ENCODE measurements around the gene TTC28.

DNA sequence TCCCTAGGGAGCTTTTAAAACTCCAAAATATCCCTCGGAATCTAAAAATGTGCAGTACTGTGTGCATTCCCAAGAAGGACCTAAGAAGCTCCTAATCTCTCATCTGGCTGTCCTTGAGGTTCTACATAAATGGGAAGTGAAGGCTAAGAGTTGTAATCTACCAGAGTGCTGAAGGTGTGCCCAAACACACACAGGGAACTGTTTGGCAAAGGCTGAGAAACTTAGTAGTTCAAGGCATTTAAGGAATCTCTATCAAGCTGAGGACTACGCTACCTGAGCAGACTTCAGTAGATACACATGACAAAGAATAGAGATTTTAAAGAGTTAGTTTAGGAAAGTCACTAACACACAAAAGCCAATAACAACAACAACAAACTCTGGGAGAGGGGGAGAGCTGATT lies 71.1 kb downstream of the TTC28 start:
- TF ChIP-seq ZBTB20 (tag by site-specific recombination; IDR thresholded peaks at IDR 0.05): no peak
- TF ChIP-seq, protein P1, sequence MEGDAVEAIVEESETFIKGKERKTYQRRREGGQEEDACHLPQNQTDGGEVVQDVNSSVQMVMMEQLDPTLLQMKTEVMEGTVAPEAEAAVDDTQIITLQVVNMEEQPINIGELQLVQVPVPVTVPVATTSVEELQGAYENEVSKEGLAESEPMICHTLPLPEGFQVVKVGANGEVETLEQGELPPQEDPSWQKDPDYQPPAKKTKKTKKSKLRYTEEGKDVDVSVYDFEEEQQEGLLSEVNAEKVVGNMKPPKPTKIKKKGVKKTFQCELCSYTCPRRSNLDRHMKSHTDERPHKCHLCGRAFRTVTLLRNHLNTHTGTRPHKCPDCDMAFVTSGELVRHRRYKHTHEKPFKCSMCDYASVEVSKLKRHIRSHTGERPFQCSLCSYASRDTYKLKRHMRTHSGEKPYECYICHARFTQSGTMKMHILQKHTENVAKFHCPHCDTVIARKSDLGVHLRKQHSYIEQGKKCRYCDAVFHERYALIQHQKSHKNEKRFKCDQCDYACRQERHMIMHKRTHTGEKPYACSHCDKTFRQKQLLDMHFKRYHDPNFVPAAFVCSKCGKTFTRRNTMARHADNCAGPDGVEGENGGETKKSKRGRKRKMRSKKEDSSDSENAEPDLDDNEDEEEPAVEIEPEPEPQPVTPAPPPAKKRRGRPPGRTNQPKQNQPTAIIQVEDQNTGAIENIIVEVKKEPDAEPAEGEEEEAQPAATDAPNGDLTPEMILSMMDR (tag by site-specific recombination; IDR thresholded peaks at IDR 0.05): no peak
- TF ChIP-seq ZNF140 (tag by site-specific recombination; IDR thresholded peaks at IDR 0.05): no peak
- no peak for TF ChIP-seq ZBTB1 (tag by site-specific recombination; IDR thresholded peaks at IDR 0.05)
- no peak for TF ChIP-seq ZNF169 (tag by site-specific recombination; IDR thresholded peaks at IDR 0.05)
- TF ChIP-seq, protein P2, sequence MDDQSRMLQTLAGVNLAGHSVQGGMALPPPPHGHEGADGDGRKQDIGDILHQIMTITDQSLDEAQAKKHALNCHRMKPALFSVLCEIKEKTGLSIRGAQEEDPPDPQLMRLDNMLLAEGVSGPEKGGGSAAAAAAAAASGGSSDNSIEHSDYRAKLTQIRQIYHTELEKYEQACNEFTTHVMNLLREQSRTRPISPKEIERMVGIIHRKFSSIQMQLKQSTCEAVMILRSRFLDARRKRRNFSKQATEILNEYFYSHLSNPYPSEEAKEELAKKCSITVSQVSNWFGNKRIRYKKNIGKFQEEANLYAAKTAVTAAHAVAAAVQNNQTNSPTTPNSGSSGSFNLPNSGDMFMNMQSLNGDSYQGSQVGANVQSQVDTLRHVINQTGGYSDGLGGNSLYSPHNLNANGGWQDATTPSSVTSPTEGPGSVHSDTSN (CRISPR knock-in tag; IDR thresholded peaks at IDR 0.05): no peak
- TF ChIP-seq YY1 (tag by site-specific recombination; IDR thresholded peaks at IDR 0.05): no peak
- TF ChIP-seq, protein P3, sequence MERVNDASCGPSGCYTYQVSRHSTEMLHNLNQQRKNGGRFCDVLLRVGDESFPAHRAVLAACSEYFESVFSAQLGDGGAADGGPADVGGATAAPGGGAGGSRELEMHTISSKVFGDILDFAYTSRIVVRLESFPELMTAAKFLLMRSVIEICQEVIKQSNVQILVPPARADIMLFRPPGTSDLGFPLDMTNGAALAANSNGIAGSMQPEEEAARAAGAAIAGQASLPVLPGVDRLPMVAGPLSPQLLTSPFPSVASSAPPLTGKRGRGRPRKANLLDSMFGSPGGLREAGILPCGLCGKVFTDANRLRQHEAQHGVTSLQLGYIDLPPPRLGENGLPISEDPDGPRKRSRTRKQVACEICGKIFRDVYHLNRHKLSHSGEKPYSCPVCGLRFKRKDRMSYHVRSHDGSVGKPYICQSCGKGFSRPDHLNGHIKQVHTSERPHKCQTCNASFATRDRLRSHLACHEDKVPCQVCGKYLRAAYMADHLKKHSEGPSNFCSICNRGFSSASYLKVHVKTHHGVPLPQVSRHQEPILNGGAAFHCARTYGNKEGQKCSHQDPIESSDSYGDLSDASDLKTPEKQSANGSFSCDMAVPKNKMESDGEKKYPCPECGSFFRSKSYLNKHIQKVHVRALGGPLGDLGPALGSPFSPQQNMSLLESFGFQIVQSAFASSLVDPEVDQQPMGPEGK (tag by site-specific recombination; IDR thresholded peaks at IDR 0.05): no peak
- TF ChIP-seq KLF16 (tag by site-specific recombination; IDR thresholded peaks at IDR 0.05): no peak
- no peak for TF ChIP-seq SALL2 (tag by site-specific recombination; IDR thresholded peaks at IDR 0.05; ENCODE audit: borderline replicate concordance)

Measured in HEK293 (cell line).